Trophoblast cell (in vitro differentiated cells and primary cell): ENCODE results near the gene ADORA2B.
A peak's percentile ranks its signal among the peaks of the same experiment; 100 is the strongest.

ENCODE experiments used
- DNase-seq, 2 donors: peaks; one replicate each; pipeline ENCODE4 v3.0.0-alpha.2; 2016
- H2AFZ ChIP-seq: 2 replicates; pipeline ENCODE4 v1.6.1; 2013; ENCODE audit warnings: low read length, moderate library complexity, mild to moderate bottlenecking; ENCODE audit not compliant: insufficient read depth, poor library complexity
- H2AK5ac ChIP-seq: 2 replicates; pipeline ENCODE4 v1.6.1; 2013; ENCODE audit warnings: mild to moderate bottlenecking, low read length
- H2BK120ac ChIP-seq: 2 replicates; pipeline ENCODE4 v1.6.1; 2013; ENCODE audit warnings: low read length, mild to moderate bottlenecking, moderate library complexity; ENCODE audit not compliant: insufficient read depth, poor library complexity
- H2BK12ac ChIP-seq: 2 replicates; pipeline ENCODE4 v1.6.1; 2013; ENCODE audit warnings: mild to moderate bottlenecking, low read length, moderate library complexity
- H2BK5ac ChIP-seq: 2 replicates; pipeline ENCODE4 v1.6.1; 2013; ENCODE audit warnings: low read length, low read depth, moderate library complexity, mild to moderate bottlenecking; ENCODE audit not compliant: poor library complexity
- H3K14ac ChIP-seq: 2 replicates; pipeline ENCODE4 v1.6.1; 2013; ENCODE audit warnings: mild to moderate bottlenecking, low read length
- H3K18ac ChIP-seq: 2 replicates; pipeline ENCODE4 v1.6.1; 2013; ENCODE audit warnings: mild to moderate bottlenecking, low read length
- H3K23ac ChIP-seq: 2 replicates; pipeline ENCODE4 v1.6.1; 2013; ENCODE audit warnings: low read length
- H3K27ac ChIP-seq: 2 replicates; pipeline ENCODE4 v1.5.1; 2013; ENCODE audit warnings: low read depth, mild to moderate bottlenecking, inconsistent platforms, low read length, moderate library complexity
- H3K27me3 ChIP-seq: 2 replicates; pipeline ENCODE4 v1.6.1; 2013; ENCODE audit warnings: inconsistent platforms, mild to moderate bottlenecking, low read length, moderate library complexity; ENCODE audit not compliant: insufficient read depth
- H3K36me3 ChIP-seq, 2 experiments: 1 replicate in 1 of 2; 2 replicates in 1 of 2; pipeline ENCODE4 v1.6.1; 2013; ENCODE audit warnings: low read length in 2 of 2, mild to moderate bottlenecking in 2 of 2, moderate library complexity in 1 of 2; ENCODE audit not compliant: insufficient read depth in 2 of 2, control insufficient read depth in 1 of 2
- H3K4ac ChIP-seq: 2 replicates; pipeline ENCODE4 v1.6.1; 2013; ENCODE audit warnings: low read depth, mild to moderate bottlenecking, low read length, moderate library complexity
- H3K4me1 ChIP-seq, 2 experiments: 1 replicate in 1 of 2; 2 replicates in 1 of 2; pipeline ENCODE4 v1.6.1; 2013; ENCODE audit warnings: low read length in 2 of 2, mild to moderate bottlenecking in 2 of 2, moderate library complexity in 1 of 2; ENCODE audit not compliant: insufficient read depth in 2 of 2, control insufficient read depth in 1 of 2
- H3K4me2 ChIP-seq: 2 replicates; pipeline ENCODE4 v1.6.1; 2013; ENCODE audit warnings: inconsistent platforms, mild to moderate bottlenecking, low read length, moderate library complexity
- H3K4me3 ChIP-seq: 2 replicates; pipeline ENCODE4 v1.5.1; 2013; ENCODE audit warnings: mild to moderate bottlenecking, low read depth, low read length, inconsistent platforms
- H3K79me1 ChIP-seq: one replicate; pipeline ENCODE4 v1.6.1; 2013; ENCODE audit warnings: low read length
- H3K79me2 ChIP-seq: 2 replicates; pipeline ENCODE4 v1.6.1; 2013; ENCODE audit warnings: low read length, mild to moderate bottlenecking; ENCODE audit not compliant: control insufficient read depth, insufficient read depth, poor library complexity
- H3K9ac ChIP-seq: 2 replicates; pipeline ENCODE4 v1.6.1; 2013; ENCODE audit warnings: mild to moderate bottlenecking, low read length
- H3K9me3 ChIP-seq: 2 replicates; pipeline ENCODE4 v1.6.1; 2013; ENCODE audit warnings: low read depth, mild to moderate bottlenecking, control low read depth, inconsistent platforms, low read length; ENCODE audit not compliant: insufficient read depth
- H4K12ac ChIP-seq: 2 replicates; pipeline ENCODE4 v1.6.1; 2013; ENCODE audit warnings: low read depth, mild to moderate bottlenecking, low read length, moderate library complexity
- H4K8ac ChIP-seq: 2 replicates; pipeline ENCODE4 v1.6.1; 2013; ENCODE audit warnings: low read depth, mild to moderate bottlenecking, low read length, moderate library complexity
- H4K91ac ChIP-seq: one replicate; pipeline ENCODE4 v1.6.1; 2013; ENCODE audit warnings: low read depth, mild to moderate bottlenecking, low read length, moderate library complexity
- WGBS: extraction: QIAGEN DNeasy Blood & Tissue Kit; methylation state at CpG from one replicate; pipeline ENCODE4 v1.1.7; 2013; ENCODE audit warnings: missing lambda C conversion rate; ENCODE audit not compliant: insufficient read length, insufficient coverage; ENCODE audit errors: extremely low coverage; 5-methylcytosine and 5-hydroxymethylcytosine counted together

ADORA2B gene

DNA sequence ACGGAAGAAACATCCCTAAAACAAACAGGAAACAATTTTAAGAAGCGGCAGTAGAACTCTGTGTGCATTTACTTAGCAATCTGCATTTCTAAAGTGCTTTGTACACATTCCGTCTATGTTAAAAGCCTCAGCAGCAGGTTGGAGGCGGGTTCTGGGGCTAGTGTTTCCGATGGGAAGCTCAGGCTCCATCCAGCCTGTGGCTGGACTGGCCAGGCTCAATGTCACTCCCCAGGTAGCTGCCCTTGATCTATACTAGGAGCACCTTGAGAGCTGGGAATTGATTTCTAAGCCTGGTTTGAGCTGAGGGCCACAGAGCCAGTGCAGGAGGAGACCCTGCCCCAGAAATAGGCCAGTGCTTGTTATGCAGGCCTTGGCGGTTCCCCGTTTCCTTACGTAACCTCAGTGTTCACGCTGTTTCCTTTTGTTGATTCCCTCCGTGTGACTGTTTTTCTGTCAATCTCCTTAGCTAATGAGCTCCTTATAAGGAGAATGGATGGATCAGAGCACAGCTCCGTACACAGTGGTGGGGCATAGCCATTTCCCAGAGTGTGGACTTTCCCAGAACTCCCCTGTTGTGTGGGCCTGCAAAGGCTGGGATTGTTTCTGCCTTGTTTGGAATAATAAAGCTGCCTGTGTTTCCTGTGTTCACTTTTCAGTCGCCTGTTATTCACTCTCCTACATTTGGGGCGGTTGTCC is 21.4 kb downstream of the ADORA2B start:
- H3K4me2 ChIP-seq, result peak overlapping the region; percentile 37
- no peaks in the 10 kb centered on the region for H3K36me3 ChIP-seq
- no peak overlapping the region for H3K4ac ChIP-seq
- H3K4me3 ChIP-seq, result no peak overlapping the region
- peak overlapping the region; percentile 24 for H2AFZ ChIP-seq
- H3K27me3 ChIP-seq, result no peaks in the 10 kb centered on the region
- peaks cover 7% of the 10 kb centered on the region for H3K79me1 ChIP-seq
- no peak overlapping the region for H3K23ac ChIP-seq
- H3K27ac ChIP-seq, result peak overlapping the region; percentile 16
- no peak overlapping the region for H2BK12ac ChIP-seq
- H3K9me3 ChIP-seq, result no peaks in the 10 kb centered on the region
- no CpG with 5 or more reads among the region's 13 CpGs for WGBS
- peak overlapping the region; percentile 12 for H3K14ac ChIP-seq
- no peak overlapping the region for H2BK120ac ChIP-seq
- H4K8ac ChIP-seq, result peak overlapping the region; percentile 43
- H4K12ac ChIP-seq, result no peak overlapping the region
- no peak overlapping the region for H3K18ac ChIP-seq
- no peaks in the 10 kb centered on the region for H3K79me2 ChIP-seq
- peak; percentile 42 to 61 for DNase-seq
- no peak overlapping the region for H3K9ac ChIP-seq
- H2AK5ac ChIP-seq, result no peak overlapping the region
- H4K91ac ChIP-seq, result peak overlapping the region; percentile 16
- H3K4me1 ChIP-seq, result peaks cover 16 to 22% of the 10 kb centered on the region in 2 experiments
- no peak overlapping the region for H2BK5ac ChIP-seq

DNA sequence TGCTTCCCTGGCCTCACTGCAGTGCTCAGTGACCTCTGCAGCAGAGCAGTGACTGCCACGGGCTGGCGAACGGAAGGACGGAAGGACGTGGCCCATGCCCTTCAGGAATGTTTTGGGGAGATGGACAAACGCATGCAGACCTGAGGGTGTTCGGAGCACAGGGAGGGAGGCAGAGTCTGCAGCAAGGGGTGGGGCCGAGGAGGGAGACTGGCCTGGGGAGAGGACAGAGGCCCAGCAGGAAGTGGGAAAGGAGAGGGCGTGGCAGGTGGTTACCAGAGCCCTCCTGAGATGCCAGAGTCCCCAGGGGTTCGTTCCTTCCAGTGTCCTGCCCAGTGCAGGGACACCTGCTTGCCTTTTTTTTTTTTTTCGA is 21.9 kb downstream of the ADORA2B start:
- Histone ChIP-seq H3K9ac (no peak overlapping the region), H3K79me1 (peaks cover 7% of the 10 kb centered on the region), H3K18ac (no peak overlapping the region), H3K14ac (peak overlapping the region; percentile 12), H3K23ac (no peak overlapping the region), H2BK5ac (no peak overlapping the region), H2AFZ (peak overlapping the region; percentile 24), H2AK5ac (no peak overlapping the region), H3K36me3 (no peaks in the 10 kb centered on the region), H3K4ac (no peak overlapping the region), H3K4me3 (no peak overlapping the region), H3K27ac (peak overlapping the region; percentile 16), H2BK12ac (no peak overlapping the region), H3K9me3 (no peaks in the 10 kb centered on the region), H4K91ac (peak overlapping the region; percentile 16), H3K4me2 (peak overlapping the region; percentile 37), H3K4me1 (peaks cover 18 to 25% of the 10 kb centered on the region in 2 experiments), H3K27me3 (no peaks in the 10 kb centered on the region), H4K8ac (peak overlapping the region; percentile 43), H4K12ac (no peak overlapping the region), H3K79me2 (no peaks in the 10 kb centered on the region), H2BK120ac (no peak overlapping the region)
- DNase-seq, result no peak
- no CpG with 5 or more reads among the region's 11 CpGs for WGBS

DNA sequence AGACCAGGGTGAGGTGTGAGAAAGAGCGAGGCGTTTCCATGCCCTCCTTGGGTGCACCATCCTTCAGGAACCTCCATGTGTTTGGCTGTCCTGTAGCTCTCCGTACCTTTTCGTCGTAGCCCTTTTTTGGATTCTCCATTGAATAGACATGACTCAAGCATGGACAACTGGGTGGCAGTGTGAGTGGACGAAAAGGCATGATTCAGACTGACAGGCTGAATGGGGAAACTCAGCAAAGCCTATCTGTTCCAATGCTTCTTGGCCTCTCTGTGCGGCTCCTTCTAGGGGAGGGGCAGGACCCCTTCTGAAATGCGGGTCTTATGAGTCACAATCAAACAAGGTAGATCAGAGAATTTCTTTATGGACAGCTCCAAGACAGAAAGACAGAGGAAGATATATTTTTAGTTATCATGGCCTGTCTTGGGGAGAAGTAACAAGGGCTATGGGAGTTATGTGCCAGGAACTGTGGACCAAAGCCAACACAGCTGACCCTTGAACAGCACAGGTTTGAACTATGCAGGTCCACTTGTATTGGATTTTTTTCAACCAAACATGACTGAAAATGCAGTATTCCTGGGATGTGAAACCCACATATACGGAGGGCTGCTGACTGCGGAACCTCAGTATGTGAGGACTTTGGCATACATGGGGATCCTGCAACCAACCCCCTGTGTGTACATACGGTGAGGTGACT is 22.9 kb downstream of the ADORA2B start:
- no peak overlapping the region for H3K27ac ChIP-seq
- H3K4me3 ChIP-seq, result no peak overlapping the region
- no peak overlapping the region for H2BK5ac ChIP-seq
- no peak overlapping the region for H2BK120ac ChIP-seq
- peaks cover 7% of the 10 kb centered on the region for H3K79me1 ChIP-seq
- H3K79me2 ChIP-seq, result no peaks in the 10 kb centered on the region
- H4K8ac ChIP-seq, result no peak overlapping the region
- H2AK5ac ChIP-seq, result no peak overlapping the region
- no CpG with 5 or more reads among the region's 11 CpGs for WGBS
- no peak for DNase-seq
- no peak overlapping the region for H3K18ac ChIP-seq
- H3K27me3 ChIP-seq, result no peaks in the 10 kb centered on the region
- H2BK12ac ChIP-seq, result no peak overlapping the region
- peaks cover 1% of the 10 kb centered on the region for H3K9me3 ChIP-seq
- H3K23ac ChIP-seq, result no peak overlapping the region
- H3K4me1 ChIP-seq, result peaks cover 21 to 27% of the 10 kb centered on the region in 2 experiments
- no peak overlapping the region for H4K91ac ChIP-seq
- H3K4ac ChIP-seq, result no peak overlapping the region
- no peak overlapping the region for H3K9ac ChIP-seq
- H3K4me2 ChIP-seq, result no peak overlapping the region
- H2AFZ ChIP-seq, result no peak overlapping the region
- no peaks in the 10 kb centered on the region for H3K36me3 ChIP-seq
- no peak overlapping the region for H3K14ac ChIP-seq
- H4K12ac ChIP-seq, result no peak overlapping the region

DNA sequence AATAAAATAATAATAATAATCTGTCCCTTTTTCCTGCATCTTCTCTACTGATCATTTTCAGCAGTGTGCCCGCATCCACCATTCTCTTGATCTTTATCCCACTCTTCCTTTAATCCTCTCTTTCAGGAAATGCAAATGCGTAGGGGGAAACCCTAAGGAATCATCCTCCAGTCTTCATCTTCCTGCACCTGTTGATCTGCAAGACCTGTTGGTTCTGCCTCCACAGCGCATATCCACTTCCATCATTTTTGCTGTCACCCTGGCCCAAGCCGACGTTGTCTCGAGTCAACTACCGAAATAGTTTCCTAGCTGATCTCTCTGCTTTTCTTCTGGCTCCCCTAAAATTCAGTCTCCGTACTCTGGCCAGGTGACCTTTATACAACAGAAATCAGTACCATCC is 24.5 kb downstream of the ADORA2B start:
- no peak overlapping the region for H3K4me2 ChIP-seq
- H3K27me3 ChIP-seq, result no peaks in the 10 kb centered on the region
- peaks cover 3% of the 10 kb centered on the region for H3K9me3 ChIP-seq
- no peak overlapping the region for H2AK5ac ChIP-seq
- H3K36me3 ChIP-seq, result peaks cover under 1 to 1% of the 10 kb centered on the region in 2 experiments
- H4K12ac ChIP-seq, result no peak overlapping the region
- H2AFZ ChIP-seq, result no peak overlapping the region
- no peak overlapping the region for H3K18ac ChIP-seq
- DNase-seq, result no peak
- no peak overlapping the region for H2BK5ac ChIP-seq
- H2BK12ac ChIP-seq, result no peak overlapping the region
- no peak overlapping the region for H3K4ac ChIP-seq
- H3K79me2 ChIP-seq, result no peaks in the 10 kb centered on the region
- H3K79me1 ChIP-seq, result peaks cover 2% of the 10 kb centered on the region
- no peak overlapping the region for H3K23ac ChIP-seq
- no peak overlapping the region for H3K4me3 ChIP-seq
- no peak overlapping the region for H3K14ac ChIP-seq
- H2BK120ac ChIP-seq, result no peak overlapping the region
- no peak overlapping the region for H3K27ac ChIP-seq
- H3K4me1 ChIP-seq, result peaks cover 16 to 21% of the 10 kb centered on the region in 2 experiments
- no peak overlapping the region for H3K9ac ChIP-seq
- no peak overlapping the region for H4K8ac ChIP-seq
- no CpG with 5 or more reads among the region's 8 CpGs for WGBS
- H4K91ac ChIP-seq, result no peak overlapping the region
